Epithelial cell of proximal tubule (primary cell): ENCODE results near the gene DAB2IP. TPM values are rescaled to one million over a fixed set of nuclear protein-coding genes. Genes with fewer than 3 reads are reported as not detected.

Experiments used
- DNase-seq: peaks from one replicate; pipeline ENCODE4 v3.0.0-alpha.2; 2011; ENCODE audit warnings: low read depth
- H3K4me3 ChIP-seq: 2 replicates; pipeline ENCODE4 v1.5.1; 2011; ENCODE audit warnings: low read depth, mild to moderate bottlenecking, low read length
- CTCF ChIP-seq: conservative IDR thresholded peaks from 2 replicates; pipeline ENCODE4 v1.5.1; 2012; ENCODE audit warnings: low read depth, mild to moderate bottlenecking, low read length
- total RNA-seq: library from RNA; depleted of rRNA; stranded (reverse); fragments of >200 nt; gene quantifications from 2 replicates; pipeline ENCODE4 v1.2.3, GENCODE V29; 2015

DAB2IP gene
- 11.6 and 23.8 TPM in 2 replicates for total RNA-seq

DNA sequence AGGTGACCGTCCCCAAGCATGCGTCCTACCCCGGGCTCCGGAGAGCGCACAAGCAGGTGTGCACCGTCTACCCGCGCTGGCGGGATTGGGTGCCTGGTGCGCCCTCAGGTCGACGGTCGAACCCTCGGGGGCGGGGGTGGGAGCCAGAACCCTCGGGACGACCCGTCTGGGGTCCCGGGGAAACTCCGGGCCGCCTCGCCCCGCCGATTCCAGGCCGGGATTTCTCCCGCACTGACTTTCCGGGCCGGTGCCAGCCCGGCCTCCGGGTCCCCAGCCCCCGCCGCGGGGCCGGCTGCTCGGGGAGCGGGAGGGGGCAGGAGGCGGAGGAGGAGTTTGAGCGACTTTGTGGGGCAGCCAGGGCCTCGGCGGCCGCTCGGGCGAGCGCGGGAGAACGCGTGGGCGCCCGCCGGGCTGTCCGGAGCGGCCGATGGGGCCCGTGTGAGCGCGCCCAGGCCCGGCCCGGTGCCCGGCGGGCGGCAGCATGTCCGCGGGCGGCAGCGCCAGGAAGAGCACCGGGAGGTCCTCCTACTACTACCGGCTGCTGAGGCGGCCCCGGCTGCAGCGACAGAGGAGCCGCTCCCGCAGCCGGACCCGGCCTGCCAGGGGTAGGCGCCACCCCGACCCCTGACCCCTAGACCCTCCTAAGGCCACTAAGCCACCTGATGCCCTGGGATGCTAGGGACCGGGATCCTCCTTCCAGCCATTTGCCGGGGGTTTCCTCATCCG, at the start of gene DAB2IP:
TSS of gene DAB2IP (plus strand) at position 340 of the 726 bp plus-strand sequence. CDS start at position 482, 142 bp downstream.
- no peak for DNase-seq
- TF ChIP-seq CTCF = no peak
- H3K4me3 ChIP-seq = peak within 1 kb of the TSS; percentile 75

- no peak for DNase-seq
- no peak for TF ChIP-seq CTCF
- no peak overlapping the region for H3K4me3 ChIP-seq
These were observed 48.4 kb upstream of the DAB2IP start for GRCh38 chr9:121603028-121603427.

GRCh38 chr9:121604242-121604641, 47.2 kb upstream of the DAB2IP start:
- no peak for TF ChIP-seq CTCF
- no peak for DNase-seq
- no peak overlapping the region for H3K4me3 ChIP-seq

- TF ChIP-seq CTCF = no peak
- no peak for DNase-seq
These were observed 46.8 kb upstream of the DAB2IP start for GRCh38 chr9:121604654-121605053.

GRCh38 chr9:121607434-121608167, 43.8 kb upstream of the DAB2IP start:
- H3K4me3 ChIP-seq = no peak overlapping the region
- no peak for DNase-seq
- TF ChIP-seq CTCF = no peak

More at GRCh38 chr9:121604654-121605053, 46.8 kb upstream of the DAB2IP start:
- no peak overlapping the region for H3K4me3 ChIP-seq

DNA sequence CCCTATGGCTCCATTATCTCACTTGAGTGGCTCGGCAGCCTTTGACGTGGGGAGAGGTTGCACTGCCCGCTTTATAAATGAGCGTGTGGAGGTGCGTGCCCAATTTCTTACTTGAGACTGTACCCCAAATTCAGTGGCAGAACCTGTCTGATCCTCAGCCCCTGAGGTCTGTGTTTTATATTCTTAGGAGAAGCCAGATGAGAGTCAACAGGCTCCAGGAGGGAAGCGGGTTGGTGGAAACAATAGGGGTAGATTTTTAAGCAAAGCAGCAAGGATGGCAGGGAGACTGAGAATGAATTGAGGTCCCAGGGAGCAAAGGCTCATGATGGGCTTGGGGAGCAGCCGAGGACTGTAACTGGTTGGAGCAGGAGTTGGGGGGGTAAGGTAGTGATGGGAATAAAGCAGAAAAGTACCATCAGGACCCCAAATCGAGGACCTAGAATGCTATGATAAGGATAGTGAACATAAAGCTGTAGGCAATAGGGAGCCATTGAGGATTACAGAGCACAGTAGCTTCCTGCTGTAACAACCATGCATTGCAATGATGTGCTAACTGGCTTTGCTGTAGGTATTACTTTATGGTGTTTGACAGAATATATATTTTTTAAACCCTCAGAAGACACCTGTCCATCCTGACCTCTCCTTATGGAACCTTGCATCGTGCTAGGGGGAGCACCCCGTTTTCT, 43.1 kb upstream of the DAB2IP start:
- TF ChIP-seq CTCF = no peak

More for the DNA sequence above, 43.1 kb upstream of the DAB2IP start:
- DNase-seq = no peak
- no peak overlapping the region for H3K4me3 ChIP-seq
